Measurements from ENCODE around the gene OBSL1.

Gene OBSL1

GRCh38 chr2:219501849-219502248 lies 69.5 kb downstream of the OBSL1 start:
- H3K4me3 ChIP-seq (ENCODE audit: low read depth, low read length) = no peak overlapping the region
- TF ChIP-seq CTCF (IDR thresholded peaks at IDR 0.05; ENCODE audit: low read depth, low read length, missing control alignments) = no peak
- DNase-seq (ENCODE audit: low read depth) = no peak

Data from GM12864 (cell line).